GM18868 (cell line): ENCODE measurements around the gene OMA1.
A peak's percentile ranks its signal among the peaks of the same experiment; 100 is the strongest.
"Not testable (repeated sequence)": the region's sequence is repeated elsewhere in the genome, so short reads cannot be mapped to it uniquely, and the experiment has no call there.

Source experiments
- ATAC-seq: cut with Tn5 transposase; IDR thresholded peaks from one replicate; pipeline ENCODE4 v1.9.1; 2021; ENCODE audit warnings: mild to moderate bottlenecking, moderate library complexity; ENCODE audit not compliant: unreplicated experiment

Gene OMA1

DNA sequence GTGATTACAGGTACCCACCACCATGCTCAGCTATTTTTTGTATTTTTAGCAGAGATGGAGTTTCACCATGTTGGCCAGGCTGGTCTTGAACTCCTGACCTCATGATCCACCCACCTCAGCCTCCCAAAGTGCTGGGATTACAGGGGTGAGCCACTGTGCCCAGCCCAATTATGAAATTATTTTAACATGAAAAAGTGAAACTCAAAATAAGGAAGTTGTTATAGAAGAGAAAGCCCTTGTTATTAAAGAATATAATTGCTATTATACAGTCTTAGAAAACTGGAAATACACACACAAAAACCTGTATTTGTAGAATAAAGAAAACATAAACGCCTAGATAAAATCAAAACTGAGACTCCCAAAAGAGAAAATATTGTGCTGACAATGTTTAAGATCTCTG, 14.7 kb downstream of the OMA1 start:
- peak; percentile 26 for ATAC-seq

DNA sequence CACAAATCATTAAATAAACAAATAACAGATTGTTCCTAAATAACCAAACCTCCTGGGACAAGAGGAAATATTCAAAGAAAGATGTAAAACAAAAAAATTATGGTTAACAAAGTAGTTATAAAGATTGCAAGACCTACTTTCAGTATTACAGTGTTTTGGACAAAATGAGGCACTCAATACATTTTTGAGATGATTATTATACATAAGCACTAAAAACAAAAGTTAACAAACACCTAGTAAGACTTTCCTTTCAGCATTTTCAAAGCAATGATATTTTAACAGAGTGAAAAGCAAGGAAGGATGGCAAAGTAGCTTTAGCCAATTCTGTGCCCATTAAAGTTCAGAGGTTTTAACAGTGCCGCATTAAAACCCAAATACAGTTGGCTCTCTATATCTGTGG, 17.2 kb downstream of the OMA1 start:
- no peak for ATAC-seq

DNA sequence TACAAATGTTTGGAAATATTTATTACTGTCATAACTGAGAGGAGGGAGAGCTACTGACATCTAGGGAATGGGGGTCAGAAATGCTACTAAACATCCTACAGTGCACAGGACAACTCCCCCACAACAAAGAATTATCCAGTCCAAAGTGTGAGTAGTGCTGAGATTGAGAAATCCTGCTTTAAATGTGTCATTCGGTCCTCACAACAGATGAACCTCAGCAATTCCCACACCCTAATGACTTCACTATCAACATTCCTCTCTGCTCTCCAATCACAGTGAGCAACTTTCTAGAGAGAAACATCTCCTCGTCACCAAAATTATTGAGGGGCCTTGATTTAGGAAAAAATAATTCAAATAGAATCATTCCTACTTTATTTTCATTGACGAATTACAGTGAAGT, 18.0 kb downstream of the OMA1 start:
- no peak for ATAC-seq

- no peak for ATAC-seq
Measured at GRCh38 chr1:58524353-58524945, 22.1 kb downstream of the OMA1 start.

DNA sequence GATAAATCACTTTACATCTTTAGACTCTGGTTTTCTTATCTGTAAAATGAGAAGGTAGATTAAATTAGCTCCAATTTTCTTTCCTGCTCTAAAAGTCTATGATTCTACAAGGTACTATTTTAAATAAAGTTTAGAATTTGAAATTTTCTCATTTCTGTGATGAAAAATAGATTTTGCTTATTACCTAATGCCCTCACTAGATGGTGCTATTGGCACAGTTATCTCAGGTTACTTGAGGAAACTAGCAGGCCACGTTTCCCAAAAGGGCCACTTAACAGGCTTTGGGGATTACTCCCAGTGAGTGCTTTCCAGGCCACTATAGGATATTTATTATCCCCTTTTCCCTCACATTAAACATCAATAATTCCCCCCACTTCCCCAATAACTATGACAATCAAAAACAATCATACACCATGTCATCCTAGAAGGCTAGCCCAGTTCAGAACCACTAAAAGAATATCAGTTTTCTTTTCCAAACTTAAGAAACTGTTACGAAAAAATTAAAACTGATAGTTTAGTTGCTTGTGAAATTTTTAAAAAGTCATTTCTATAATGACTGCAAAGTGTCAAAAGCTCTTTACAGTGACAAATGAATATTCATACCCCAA, 30.6 kb downstream of the OMA1 start:
- peak; percentile 53 for ATAC-seq

- no peak for ATAC-seq
Measured at GRCh38 chr1:58513956-58514355, 32.6 kb downstream of the OMA1 start.

DNA sequence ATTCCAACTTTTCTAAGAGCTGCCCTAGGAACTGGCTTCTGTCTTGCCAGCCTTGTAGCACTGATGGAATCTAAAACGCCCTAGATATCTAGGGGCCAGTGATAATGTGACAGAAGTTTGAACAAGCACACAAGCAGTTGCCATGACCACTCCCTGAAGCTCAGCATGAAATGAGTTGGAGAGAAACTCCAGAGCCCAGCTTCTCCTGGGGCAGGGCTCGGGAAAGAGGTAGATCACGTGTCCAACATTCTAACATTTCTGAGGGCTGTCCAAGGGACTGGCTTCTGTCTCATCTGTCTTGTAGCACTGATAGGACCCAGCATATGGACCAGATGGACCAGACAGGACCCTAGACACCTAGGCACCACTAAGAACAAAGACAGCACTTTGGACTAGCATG, 37.9 kb downstream of the OMA1 start:
- ATAC-seq = no peak

DNA sequence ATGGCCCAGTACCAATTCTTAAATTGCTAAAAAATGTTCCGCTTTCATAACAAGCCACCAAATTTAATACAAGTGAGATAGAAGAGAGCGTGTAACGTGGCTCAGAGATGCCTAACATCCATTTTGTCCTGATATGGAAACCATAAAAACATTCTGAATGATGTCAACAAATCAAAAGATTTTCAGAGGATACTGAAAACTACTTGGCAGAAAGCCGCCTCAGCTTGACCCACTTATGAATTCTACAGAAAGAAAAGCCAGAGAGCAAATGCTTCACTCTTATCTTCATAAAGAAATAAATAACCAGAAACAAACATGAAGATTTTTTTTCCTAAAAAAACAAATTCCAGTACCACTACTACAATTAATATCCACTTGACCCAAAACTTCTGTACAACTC, 41.2 kb downstream of the OMA1 start:
- ATAC-seq = no peak

DNA sequence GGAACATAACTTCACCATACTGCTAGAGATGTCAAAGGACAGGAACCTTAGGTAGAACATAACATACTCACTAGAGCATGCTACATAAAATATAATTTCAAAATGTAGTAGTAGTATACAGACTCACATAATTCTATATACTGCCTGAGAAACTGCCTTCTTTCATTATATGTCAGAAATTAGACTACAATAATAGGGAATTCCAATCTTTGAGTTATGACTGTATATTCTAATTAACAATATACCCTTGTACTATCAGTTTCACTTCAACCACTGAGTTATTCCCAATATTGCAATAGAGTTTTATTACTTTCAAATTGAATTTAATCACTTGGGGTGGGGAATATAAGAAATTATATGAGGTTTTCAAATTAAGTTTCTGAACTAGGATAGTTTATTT, 44.0 kb downstream of the OMA1 start:
- no peak for ATAC-seq

DNA sequence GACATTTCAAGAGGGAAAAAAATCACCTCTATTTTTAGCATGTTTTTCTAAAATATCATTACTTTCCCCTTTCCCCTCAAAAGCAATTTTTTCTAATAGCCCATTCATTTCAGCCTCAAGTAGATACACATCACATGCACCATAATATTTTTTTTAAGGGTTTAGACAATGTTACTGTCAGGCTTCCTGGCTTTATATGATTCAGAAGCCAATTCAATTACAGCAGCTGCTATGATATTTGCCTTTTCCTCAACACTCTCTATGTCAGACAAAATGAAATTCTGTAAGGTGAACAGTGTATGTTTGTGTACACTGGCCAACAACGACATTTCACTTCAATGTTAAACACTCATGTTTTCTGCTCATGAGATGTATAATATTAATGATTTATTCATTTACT, 46.5 kb downstream of the OMA1 start:
- ATAC-seq = no peak

DNA sequence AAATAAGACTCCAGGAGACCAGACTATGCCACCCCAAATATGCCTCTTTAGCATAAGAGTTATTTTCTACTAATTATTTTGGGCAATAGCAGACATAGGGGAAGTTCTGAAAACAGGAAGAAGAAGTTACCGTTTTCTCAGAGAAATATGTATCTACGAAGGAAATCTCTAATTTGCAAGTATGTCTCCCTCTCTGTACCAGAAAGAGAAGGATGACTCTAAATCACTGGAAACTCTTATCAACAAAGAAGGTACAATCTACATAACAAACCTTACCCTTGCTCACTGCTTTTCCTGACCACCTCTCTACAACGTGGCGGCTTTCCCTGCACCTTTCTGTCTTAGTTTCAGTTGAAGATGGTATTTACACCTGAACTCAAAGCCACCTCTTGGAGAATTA, 49.0 kb downstream of the OMA1 start:
- ATAC-seq = peak; percentile 53

- no peak for ATAC-seq
Measured at GRCh38 chr1:58496042-58496441, 50.5 kb downstream of the OMA1 start.

DNA sequence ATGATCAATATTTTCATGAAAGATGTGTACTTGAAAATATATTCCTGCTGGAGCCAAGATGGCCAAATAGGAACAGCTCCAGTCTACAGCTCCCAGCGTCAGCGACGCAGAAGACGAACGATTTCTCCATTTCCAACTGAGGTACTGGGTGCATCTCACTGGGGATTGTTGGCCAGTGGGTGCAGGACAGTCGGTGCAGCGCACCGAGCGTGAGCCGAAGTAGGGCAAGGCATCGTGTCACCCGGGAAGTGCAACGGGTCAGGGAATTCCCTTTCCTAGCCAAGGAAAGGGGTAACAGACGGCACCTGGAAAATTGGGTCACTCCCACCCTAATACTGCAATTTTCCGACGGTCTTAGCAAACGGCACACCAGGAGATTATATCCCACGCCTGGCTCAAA, 57.6 kb downstream of the OMA1 start:
- not testable (repeated sequence) for ATAC-seq

- ATAC-seq = no peak
Measured at GRCh38 chr1:58487002-58487401, 59.5 kb downstream of the OMA1 start.

GRCh38 chr1:58481962-58482361, 64.6 kb downstream of the OMA1 start:
- no peak for ATAC-seq

DNA sequence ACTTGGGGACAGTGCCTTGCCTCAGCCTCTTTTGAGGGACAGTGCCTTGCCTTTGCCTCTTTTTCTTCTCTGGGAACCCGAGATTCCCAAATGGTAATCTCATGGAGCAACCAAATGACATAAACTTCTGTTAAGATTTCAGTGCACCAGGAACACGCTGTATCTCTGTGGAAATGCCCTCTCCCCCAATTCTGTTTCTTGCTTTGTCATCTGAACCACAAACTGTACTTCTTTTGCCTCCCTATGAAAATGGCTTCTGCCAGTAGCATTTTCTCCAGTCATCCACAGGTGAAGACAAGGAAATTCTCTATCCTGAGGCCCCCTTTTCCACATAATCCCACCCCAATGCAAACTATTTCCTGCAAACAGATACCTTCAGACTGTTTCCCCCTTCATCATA, 66.3 kb downstream of the OMA1 start:
- no peak for ATAC-seq

GRCh38 chr1:58477390-58477789, 69.1 kb downstream of the OMA1 start:
- no peak for ATAC-seq

GRCh38 chr1:58476179-58476578, 70.3 kb downstream of the OMA1 start:
- ATAC-seq = no peak

DNA sequence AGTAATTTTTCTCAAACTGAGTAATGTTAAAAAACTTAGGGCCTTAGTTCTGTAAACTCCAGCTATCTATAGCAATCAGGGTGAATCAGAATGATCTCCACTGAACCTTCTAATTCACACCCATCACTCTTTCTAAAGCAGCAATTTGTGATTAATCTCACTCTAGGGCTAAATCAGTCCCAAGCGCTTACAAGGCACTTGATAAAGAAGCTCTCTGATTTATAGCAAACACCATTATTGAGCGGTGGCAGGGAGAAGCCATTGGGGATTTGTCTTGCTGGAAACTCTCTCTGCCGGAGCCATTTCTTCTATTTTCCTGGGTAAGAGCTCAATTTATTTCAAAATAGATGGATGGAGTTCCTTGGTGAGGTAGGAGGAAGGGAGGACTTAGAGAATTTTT, 77.0 kb downstream of the OMA1 start:
- no peak for ATAC-seq

DNA sequence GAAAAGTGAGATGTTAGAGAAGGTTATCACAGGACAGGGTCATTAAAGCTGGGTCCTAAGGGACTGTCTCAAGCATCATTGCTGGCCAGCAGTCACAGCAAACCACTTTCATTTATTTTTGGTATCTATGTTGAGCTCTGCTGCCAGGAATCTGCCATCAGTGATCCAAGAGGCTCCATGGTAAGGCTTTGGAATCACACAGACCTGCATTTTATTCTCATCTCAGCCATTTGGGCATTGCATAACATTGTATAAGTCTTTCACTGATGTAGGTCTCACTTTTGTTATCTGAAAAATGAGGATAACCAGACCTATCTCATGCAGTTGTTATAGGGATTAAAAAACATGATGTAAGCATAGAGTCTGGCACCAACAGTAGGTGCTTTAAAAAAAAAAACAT, 77.5 kb downstream of the OMA1 start:
- no peak for ATAC-seq

DNA sequence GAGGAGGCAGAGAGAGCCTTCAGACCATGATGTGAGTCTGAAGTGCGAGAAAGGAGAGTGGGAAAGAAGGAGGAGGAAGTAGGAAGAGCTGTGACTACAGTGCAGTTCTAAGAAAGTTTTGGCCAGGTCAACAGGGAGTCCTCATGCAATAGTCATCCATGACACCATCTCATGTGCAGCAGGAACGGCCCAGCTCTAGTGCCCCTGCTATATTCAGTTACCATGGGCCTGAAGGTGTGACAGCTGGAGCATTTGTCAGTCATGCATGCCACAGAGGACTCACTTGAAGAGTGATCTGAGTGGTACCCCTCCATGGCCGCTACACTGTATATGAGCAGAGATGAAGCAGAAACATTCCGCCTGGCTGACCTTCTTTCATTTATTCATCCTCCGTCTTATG, 77.9 kb downstream of the OMA1 start:
- ATAC-seq = no peak

DNA sequence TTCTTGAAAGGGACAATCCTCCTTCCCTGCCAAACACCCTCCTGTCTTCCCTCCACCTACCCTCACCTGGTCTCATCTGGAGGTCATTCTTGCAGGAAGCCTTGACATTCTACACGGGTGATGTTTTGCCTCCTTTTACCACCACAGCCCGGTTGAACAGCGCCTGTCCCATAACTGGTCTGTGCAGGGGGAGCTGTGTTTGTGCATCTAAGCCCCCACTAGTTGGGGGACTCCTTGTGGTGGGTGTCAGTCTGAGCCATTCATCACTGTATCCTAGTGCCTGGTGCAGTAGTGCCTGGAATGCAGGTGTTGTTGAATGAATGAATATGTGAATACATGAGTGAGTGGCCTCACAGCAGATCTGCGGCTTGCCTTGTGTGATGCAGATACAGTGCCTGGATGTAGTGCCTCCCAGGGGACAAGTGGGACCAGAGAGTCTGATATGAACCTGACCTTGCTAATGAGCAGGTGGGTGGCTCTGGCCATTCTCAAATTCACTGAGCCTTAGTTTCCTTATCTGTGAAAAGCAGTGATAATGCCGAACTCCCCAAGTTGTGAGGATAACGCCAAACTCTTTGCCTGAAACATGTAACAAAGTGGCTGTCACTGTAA, 79.8 kb downstream of the OMA1 start:
- no peak for ATAC-seq
